ENCODE data around the gene UNC13C. TPM values are rescaled to one million over a fixed set of nuclear protein-coding genes. Genes with fewer than 3 reads are reported as not detected.

UNC13C gene
- total RNA-seq, 2 experiments from 2014 or later = not detected

DNA sequence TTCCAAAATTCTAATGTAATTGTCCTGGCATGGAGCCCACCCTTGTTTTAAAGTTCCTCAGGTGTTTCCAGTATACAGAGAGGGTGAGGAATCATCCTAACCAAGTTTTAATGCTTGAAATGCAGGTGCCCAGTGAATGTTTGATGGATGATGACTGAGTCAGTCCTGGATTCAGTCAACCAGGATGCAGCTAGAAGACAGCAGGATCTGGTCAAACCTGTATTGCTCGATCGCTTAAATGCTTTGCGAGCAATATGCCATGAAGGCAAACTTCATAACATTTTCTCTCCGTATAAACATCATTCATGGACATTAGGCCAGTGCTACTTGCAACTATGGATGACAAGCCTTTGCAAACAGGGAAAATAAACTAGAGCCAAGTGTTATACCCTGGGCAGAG, 627.3 kb downstream of the UNC13C start:
- no peaks in the 10 kb centered on the region for H3K36me3 Mint-ChIP-seq (ENCODE audit: low read depth)
- no peaks in the 10 kb centered on the region for H3K27me3 Mint-ChIP-seq (ENCODE audit: low read depth)
- no peak overlapping the region for H3K27ac Mint-ChIP-seq
- ChIA-PET POLR2A (no interaction called here), CTCF (no interaction called here)
- no peak for ATAC-seq
- no peaks in the 10 kb centered on the region for H3K9me3 Mint-ChIP-seq (ENCODE audit: insufficient read depth)
- no peak overlapping the region for H3K4me3 Mint-ChIP-seq
- no peaks in the 10 kb centered on the region for H3K4me1 Mint-ChIP-seq (ENCODE audit: low read depth)
- no peak for DNase-seq

GRCh38 chr15:54608876-54609835, 630.9 kb downstream of the UNC13C start:
- ChIA-PET CTCF (no interaction called here), POLR2A (no interaction called here)
- Mint-ChIP-seq H3K4me1 (ENCODE audit: low read depth) (no peaks in the 10 kb centered on the region), H3K4me3 (no peak overlapping the region), H3K27me3 (ENCODE audit: low read depth) (no peaks in the 10 kb centered on the region), H3K9me3 (ENCODE audit: insufficient read depth) (no peaks in the 10 kb centered on the region), H3K36me3 (ENCODE audit: low read depth) (no peaks in the 10 kb centered on the region), H3K27ac (no peak overlapping the region)
- ATAC-seq = no peak
- no peak for DNase-seq

GRCh38 chr15:54618120-54618519, 639.9 kb downstream of the UNC13C start:
- ATAC-seq (no peak), DNase-seq (no peak)
- H3K4me3 Mint-ChIP-seq = no peak overlapping the region
- H3K27ac Mint-ChIP-seq = no peak overlapping the region
- no peaks in the 10 kb centered on the region for H3K27me3 Mint-ChIP-seq (ENCODE audit: low read depth)
- H3K36me3 Mint-ChIP-seq (ENCODE audit: low read depth) = no peaks in the 10 kb centered on the region
- ChIA-PET CTCF (no interaction called here), POLR2A (no interaction called here)
- H3K4me1 Mint-ChIP-seq (ENCODE audit: low read depth) = no peaks in the 10 kb centered on the region
- no peaks in the 10 kb centered on the region for H3K9me3 Mint-ChIP-seq (ENCODE audit: insufficient read depth)

- Mint-ChIP-seq H3K4me3 (no peak overlapping the region), H3K27me3 (ENCODE audit: low read depth) (no peaks in the 10 kb centered on the region), H3K27ac (no peak overlapping the region), H3K36me3 (ENCODE audit: low read depth) (no peaks in the 10 kb centered on the region), H3K9me3 (ENCODE audit: insufficient read depth) (no peaks in the 10 kb centered on the region), H3K4me1 (ENCODE audit: low read depth) (no peaks in the 10 kb centered on the region)
- CTCF ChIA-PET = no interaction called here
- POLR2A ChIA-PET = no interaction called here
- ATAC-seq (no peak), DNase-seq (no peak)
These were observed 640.9 kb downstream of the UNC13C start for GRCh38 chr15:54619180-54619579.

DNA sequence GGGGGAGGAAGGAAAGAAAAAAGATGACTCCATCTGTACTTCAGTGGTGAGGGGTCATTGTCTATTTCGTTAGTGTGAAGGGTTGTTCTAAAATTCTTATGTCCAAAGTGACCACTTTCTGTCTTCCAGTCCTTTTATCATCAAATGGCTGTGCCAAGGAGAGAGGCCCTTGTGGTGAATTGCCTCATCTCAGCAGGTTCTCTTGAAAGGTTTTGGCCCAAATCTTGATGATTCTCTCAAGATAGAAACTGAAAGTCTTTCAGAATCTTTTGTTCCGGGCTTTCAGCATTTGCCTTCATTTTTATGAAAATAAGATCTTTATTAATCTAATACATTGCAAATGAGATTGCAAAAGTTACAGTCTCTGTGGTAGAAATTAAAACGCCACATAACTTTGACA, 642.7 kb downstream of the UNC13C start:
- H3K9me3 Mint-ChIP-seq (ENCODE audit: insufficient read depth) = no peaks in the 10 kb centered on the region
- ChIA-PET CTCF (no interaction called here), POLR2A (no interaction called here)
- no peaks in the 10 kb centered on the region for H3K36me3 Mint-ChIP-seq (ENCODE audit: low read depth)
- no peak for ATAC-seq
- H3K4me3 Mint-ChIP-seq = no peak overlapping the region
- H3K27ac Mint-ChIP-seq = no peak overlapping the region
- no peaks in the 10 kb centered on the region for H3K4me1 Mint-ChIP-seq (ENCODE audit: low read depth)
- DNase-seq = no peak
- no peaks in the 10 kb centered on the region for H3K27me3 Mint-ChIP-seq (ENCODE audit: low read depth)

- Mint-ChIP-seq H3K36me3 (ENCODE audit: low read depth) (no peaks in the 10 kb centered on the region), H3K4me3 (no peak overlapping the region), H3K27ac (no peak overlapping the region), H3K27me3 (ENCODE audit: low read depth) (no peaks in the 10 kb centered on the region), H3K9me3 (ENCODE audit: insufficient read depth) (peaks cover 7% of the 10 kb centered on the region), H3K4me1 (ENCODE audit: low read depth) (no peaks in the 10 kb centered on the region)
- ChIA-PET POLR2A (no interaction called here), CTCF (no interaction called here)
- ATAC-seq (no peak), DNase-seq (no peak)
These were observed 657.9 kb downstream of the UNC13C start for GRCh38 chr15:54636147-54636546.

- peaks cover 7% of the 10 kb centered on the region for H3K9me3 Mint-ChIP-seq (ENCODE audit: insufficient read depth)
- ChIA-PET POLR2A (no interaction called here), CTCF (no interaction called here)
- DNase-seq (no peak), ATAC-seq (no peak)
- H3K4me3 Mint-ChIP-seq = no peak overlapping the region
- H3K36me3 Mint-ChIP-seq (ENCODE audit: low read depth) = no peaks in the 10 kb centered on the region
- no peaks in the 10 kb centered on the region for H3K27me3 Mint-ChIP-seq (ENCODE audit: low read depth)
- H3K27ac Mint-ChIP-seq = no peak overlapping the region
- H3K4me1 Mint-ChIP-seq (ENCODE audit: low read depth) = no peaks in the 10 kb centered on the region
These were observed 660.4 kb downstream of the UNC13C start for GRCh38 chr15:54638666-54639065.

DNA sequence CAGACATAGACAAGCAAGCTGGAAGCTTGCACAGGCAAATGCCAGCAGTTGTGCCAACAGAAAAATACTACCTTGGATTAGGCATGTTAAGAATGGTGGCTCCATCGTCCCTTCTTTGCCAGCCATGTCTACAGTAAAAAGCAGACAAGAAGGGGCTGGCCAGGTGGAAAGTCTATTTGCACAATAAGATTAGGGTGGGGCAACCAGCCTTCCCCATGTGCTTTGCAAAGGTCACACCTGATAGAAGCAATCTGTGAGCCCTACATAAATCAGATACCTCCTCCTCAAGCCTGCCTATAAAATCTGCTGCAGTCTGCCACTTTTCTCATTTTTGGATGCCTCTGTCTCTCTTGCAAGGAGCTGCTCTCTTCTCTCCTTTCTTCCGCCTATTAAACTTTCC, 662.6 kb downstream of the UNC13C start:
- no peak for ATAC-seq
- H3K4me1 Mint-ChIP-seq (ENCODE audit: low read depth) = no peaks in the 10 kb centered on the region
- peaks cover 7% of the 10 kb centered on the region for H3K9me3 Mint-ChIP-seq (ENCODE audit: insufficient read depth)
- ChIA-PET POLR2A (no interaction called here), CTCF (interaction anchor here (0.6 kb wide), 1 partner anchor 693 kb away, joined by 4 read pairs; no protein-coding TSS in a partner anchor)
- H3K27ac Mint-ChIP-seq = no peak overlapping the region
- H3K4me3 Mint-ChIP-seq = no peak overlapping the region
- H3K36me3 Mint-ChIP-seq (ENCODE audit: low read depth) = no peaks in the 10 kb centered on the region
- no peak for DNase-seq
- no peaks in the 10 kb centered on the region for H3K27me3 Mint-ChIP-seq (ENCODE audit: low read depth)

DNA sequence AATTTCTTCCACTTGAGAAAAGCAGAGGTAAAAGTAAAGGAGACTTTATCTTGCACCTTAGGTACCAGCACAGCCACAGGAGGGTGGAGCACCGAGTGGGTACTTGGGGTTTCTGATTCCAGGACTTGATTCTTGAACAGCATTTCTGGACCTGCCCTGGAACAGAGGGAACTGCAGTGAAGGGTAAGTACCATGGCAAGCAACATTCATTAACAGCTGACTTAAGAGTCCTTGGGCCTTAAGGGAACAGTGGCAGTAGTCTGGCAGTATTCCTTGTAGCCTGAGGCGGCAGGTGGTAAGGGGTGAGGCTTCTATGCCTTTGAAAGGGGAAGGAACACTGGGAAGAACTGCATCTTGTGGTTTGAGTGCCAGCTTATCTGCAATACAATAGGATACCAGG, 666.6 kb downstream of the UNC13C start:
- H3K9me3 Mint-ChIP-seq (ENCODE audit: insufficient read depth) = peaks cover 4% of the 10 kb centered on the region
- POLR2A ChIA-PET = no interaction called here
- CTCF ChIA-PET = no interaction called here
- no peaks in the 10 kb centered on the region for H3K36me3 Mint-ChIP-seq (ENCODE audit: low read depth)
- no peaks in the 10 kb centered on the region for H3K4me1 Mint-ChIP-seq (ENCODE audit: low read depth)
- no peak overlapping the region for H3K27ac Mint-ChIP-seq
- no peak for DNase-seq
- no peak for ATAC-seq
- H3K4me3 Mint-ChIP-seq = no peak overlapping the region
- H3K27me3 Mint-ChIP-seq (ENCODE audit: low read depth) = no peaks in the 10 kb centered on the region

GRCh38 chr15:54659646-54660045, 681.4 kb downstream of the UNC13C start:
- Mint-ChIP-seq H3K27ac (no peak overlapping the region), H3K9me3 (ENCODE audit: insufficient read depth) (no peaks in the 10 kb centered on the region), H3K36me3 (ENCODE audit: low read depth) (no peaks in the 10 kb centered on the region), H3K4me1 (ENCODE audit: low read depth) (peaks cover 2% of the 10 kb centered on the region), H3K27me3 (ENCODE audit: low read depth) (no peaks in the 10 kb centered on the region), H3K4me3 (no peak overlapping the region)
- ATAC-seq (no peak), DNase-seq (no peak)
- ChIA-PET CTCF (no interaction called here), POLR2A (no interaction called here)

- Mint-ChIP-seq H3K27me3 (ENCODE audit: low read depth) (no peaks in the 10 kb centered on the region), H3K4me3 (no peak overlapping the region), H3K9me3 (ENCODE audit: insufficient read depth) (no peaks in the 10 kb centered on the region), H3K36me3 (ENCODE audit: low read depth) (no peaks in the 10 kb centered on the region), H3K4me1 (ENCODE audit: low read depth) (peaks cover 2% of the 10 kb centered on the region), H3K27ac (no peak overlapping the region)
- DNase-seq (no peak), ATAC-seq (no peak)
- ChIA-PET POLR2A (no interaction called here), CTCF (no interaction called here)
These were observed 682.1 kb downstream of the UNC13C start for GRCh38 chr15:54660356-54660755.

DNA sequence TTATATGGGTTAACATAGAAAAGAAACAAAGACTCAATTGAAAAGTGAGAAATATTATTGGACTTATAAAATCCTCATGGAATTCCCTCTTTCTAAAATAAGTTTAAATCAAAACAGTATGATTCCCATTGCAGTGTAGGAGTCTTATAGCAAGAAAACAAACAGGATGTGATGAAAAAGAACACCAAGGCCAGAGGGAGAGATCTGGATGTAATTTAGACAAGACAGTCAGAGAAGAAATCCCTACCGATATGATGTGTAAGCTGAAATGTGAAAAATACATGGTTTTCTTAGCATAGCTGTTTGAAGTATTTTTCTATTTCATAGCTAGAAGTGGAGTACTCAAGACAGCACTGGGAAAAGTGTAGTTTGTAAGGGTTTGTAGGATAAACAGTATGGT, 697.0 kb downstream of the UNC13C start:
- Mint-ChIP-seq H3K4me1 (ENCODE audit: low read depth) (no peaks in the 10 kb centered on the region), H3K27ac (no peak overlapping the region), H3K27me3 (ENCODE audit: low read depth) (no peaks in the 10 kb centered on the region), H3K36me3 (ENCODE audit: low read depth) (no peaks in the 10 kb centered on the region), H3K4me3 (no peak overlapping the region), H3K9me3 (ENCODE audit: insufficient read depth) (peaks cover 10% of the 10 kb centered on the region)
- CTCF ChIA-PET = no interaction called here
- ATAC-seq (no peak), DNase-seq (no peak)
- POLR2A ChIA-PET = no interaction called here

GRCh38 chr15:54681584-54681983, 703.3 kb downstream of the UNC13C start:
- no peak for DNase-seq
- no peak overlapping the region for H3K4me3 Mint-ChIP-seq
- ATAC-seq = no peak
- H3K27me3 Mint-ChIP-seq (ENCODE audit: low read depth) = no peaks in the 10 kb centered on the region
- H3K4me1 Mint-ChIP-seq (ENCODE audit: low read depth) = no peaks in the 10 kb centered on the region
- no peak overlapping the region for H3K27ac Mint-ChIP-seq
- H3K36me3 Mint-ChIP-seq (ENCODE audit: low read depth) = no peaks in the 10 kb centered on the region
- ChIA-PET CTCF (no interaction called here), POLR2A (no interaction called here)
- H3K9me3 Mint-ChIP-seq (ENCODE audit: insufficient read depth) = no peaks in the 10 kb centered on the region

Measured in activated CD8-positive, alpha-beta T cell treated with anti-CD3 and anti-CD28 coated beads, Interleukin-2, amount 10 ng/mL, durations not matched to agents 7 days and 5 days (primary cell).